ENCODE results near the gene AIF1L. TPM values are rescaled to one million over a fixed set of nuclear protein-coding genes. Genes with fewer than 3 reads are reported as not detected.

The AIF1L gene
- total RNA-seq, 1 donor from 2014 or later, result 122 TPM

DNA sequence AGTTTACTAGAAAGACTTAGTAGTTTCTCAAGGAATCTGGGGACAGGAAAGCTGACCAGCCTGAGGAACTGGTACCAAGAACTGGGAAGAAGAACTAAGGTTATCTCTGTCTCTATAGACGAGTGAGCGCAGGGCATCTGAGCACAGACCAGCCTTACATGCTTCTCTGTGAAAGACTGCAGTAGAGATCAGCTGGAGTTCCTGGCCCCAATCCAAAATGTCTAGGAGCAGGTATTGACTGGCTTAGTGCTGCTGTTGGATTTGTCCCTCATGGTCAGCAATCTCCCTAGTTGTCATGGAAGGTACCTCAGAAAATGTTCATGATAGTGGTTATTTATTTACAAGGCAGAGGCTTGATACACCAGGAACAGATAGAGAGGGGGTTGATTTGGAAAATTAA is 42.3 kb downstream of the AIF1L start:
- Mint-ChIP-seq H3K9me3 (no peaks in the 10 kb centered on the region), H3K4me3 (no peak overlapping the region), H3K27me3 (ENCODE audit: low read depth) (no peaks in the 10 kb centered on the region), H3K4me1 (no peaks in the 10 kb centered on the region), H3K36me3 (ENCODE audit: low read depth) (peaks cover 3% of the 10 kb centered on the region), H3K27ac (ENCODE audit: unreplicated experiment) (no peak overlapping the region)
- DNase-seq (ENCODE audit: low read depth, low spot score), result no peak
- TF ChIP-seq CTCF (conservative IDR thresholded peaks at IDR 0.05), result no peak

DNA sequence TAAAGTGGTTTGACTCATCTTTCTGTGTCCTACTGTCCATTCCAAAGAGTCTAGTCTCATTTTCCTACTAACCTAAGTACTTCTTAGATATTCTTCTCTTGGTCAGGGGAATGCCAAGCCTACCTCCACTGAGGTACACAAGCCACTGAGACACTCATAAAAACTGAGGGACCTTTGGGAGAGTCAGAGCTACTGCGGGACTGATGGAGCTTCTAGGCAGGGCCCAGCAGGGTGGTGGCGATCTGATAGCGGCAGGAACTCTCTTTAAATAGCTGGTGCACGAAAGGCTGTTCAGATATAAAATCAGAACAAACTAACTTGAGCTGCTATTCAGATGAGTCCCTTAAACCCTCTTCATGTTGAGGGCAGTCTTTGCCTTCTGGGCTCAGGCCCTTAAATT is 43.8 kb downstream of the AIF1L start:
- no peaks in the 10 kb centered on the region for H3K4me1 Mint-ChIP-seq
- no peak overlapping the region for H3K27ac Mint-ChIP-seq (ENCODE audit: unreplicated experiment)
- TF ChIP-seq CTCF (conservative IDR thresholded peaks at IDR 0.05), result no peak
- peaks cover 6% of the 10 kb centered on the region for H3K36me3 Mint-ChIP-seq (ENCODE audit: low read depth)
- no peaks in the 10 kb centered on the region for H3K27me3 Mint-ChIP-seq (ENCODE audit: low read depth)
- no peak overlapping the region for H3K4me3 Mint-ChIP-seq
- H3K9me3 Mint-ChIP-seq, result no peaks in the 10 kb centered on the region
- no peak for DNase-seq (ENCODE audit: low read depth, low spot score)

DNA sequence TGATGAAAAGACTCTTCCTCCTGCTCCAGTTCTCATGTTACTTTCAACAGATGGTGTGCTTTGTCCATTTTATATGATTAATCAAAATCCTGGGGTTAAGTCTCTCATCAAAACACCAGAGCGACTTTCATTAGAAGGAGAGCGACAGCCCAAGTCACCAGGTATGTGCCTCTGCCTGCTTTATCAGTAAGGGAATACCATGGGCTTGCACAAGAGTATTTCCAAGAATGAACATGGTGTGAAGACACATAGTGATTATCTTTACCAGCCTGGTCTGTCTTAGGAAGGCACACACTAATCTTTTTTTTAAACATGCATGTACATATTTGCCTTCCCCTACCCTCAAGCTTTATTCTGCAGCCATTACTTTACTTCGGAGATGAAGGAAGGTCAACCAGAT is 44.2 kb downstream of the AIF1L start:
- Mint-ChIP-seq H3K4me3 (no peak overlapping the region), H3K9me3 (no peaks in the 10 kb centered on the region), H3K36me3 (ENCODE audit: low read depth) (peaks cover 6% of the 10 kb centered on the region), H3K27me3 (ENCODE audit: low read depth) (no peaks in the 10 kb centered on the region), H3K27ac (ENCODE audit: unreplicated experiment) (no peak overlapping the region), H3K4me1 (no peaks in the 10 kb centered on the region)
- no peak for TF ChIP-seq CTCF (conservative IDR thresholded peaks at IDR 0.05)
- DNase-seq (ENCODE audit: low read depth, low spot score), result no peak

- H3K36me3 Mint-ChIP-seq (ENCODE audit: low read depth), result peaks cover 6% of the 10 kb centered on the region
- H3K27me3 Mint-ChIP-seq (ENCODE audit: low read depth), result no peaks in the 10 kb centered on the region
- H3K27ac Mint-ChIP-seq (ENCODE audit: unreplicated experiment), result no peak overlapping the region
- no peak for DNase-seq (ENCODE audit: low read depth, low spot score)
- no peaks in the 10 kb centered on the region for H3K4me1 Mint-ChIP-seq
- H3K9me3 Mint-ChIP-seq, result no peaks in the 10 kb centered on the region
- TF ChIP-seq CTCF (conservative IDR thresholded peaks at IDR 0.05), result no peak
- no peak overlapping the region for H3K4me3 Mint-ChIP-seq
Measured at GRCh38 chr9:131142160-131142559, 45.8 kb downstream of the AIF1L start.

DNA sequence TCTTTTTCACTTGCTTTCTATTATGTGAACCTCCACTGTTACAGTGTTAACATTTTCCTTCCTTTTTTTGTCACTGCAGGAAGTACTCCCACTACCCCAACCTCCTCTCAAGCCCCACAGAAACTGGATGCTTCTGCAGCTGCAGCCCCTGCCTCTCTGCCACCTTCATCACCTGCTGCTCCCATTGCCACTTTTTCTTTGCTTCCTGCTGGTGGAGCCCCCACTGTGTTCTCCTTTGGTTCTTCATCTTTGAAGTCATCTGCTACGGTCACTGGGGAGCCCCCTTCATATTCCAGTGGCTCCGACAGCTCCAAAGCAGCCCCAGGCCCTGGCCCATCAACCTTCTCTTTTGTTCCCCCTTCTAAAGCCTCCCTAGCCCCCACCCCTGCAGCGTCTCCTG is 47.9 kb downstream of the AIF1L start:
- TF ChIP-seq CTCF (conservative IDR thresholded peaks at IDR 0.05), result no peak
- DNase-seq (ENCODE audit: low read depth, low spot score), result no peak

DNA sequence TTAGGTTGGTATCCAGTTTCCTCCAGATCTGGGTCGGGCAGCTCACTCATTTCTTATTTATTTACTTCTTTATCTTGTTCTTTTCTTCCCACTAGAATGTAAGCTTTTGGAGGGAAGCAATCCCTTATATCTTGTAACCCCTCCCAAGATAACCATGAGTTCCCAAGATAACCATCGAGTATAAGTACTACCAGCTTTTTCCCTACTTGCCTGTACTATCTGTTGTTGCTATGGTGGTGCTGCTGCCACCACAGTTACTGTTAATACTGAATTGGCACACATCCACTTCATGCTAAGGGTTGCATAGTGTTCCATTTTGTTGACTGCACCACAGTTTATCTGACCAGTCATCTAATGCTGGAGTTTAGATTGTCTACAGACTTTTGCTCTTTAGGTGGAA is 48.9 kb downstream of the AIF1L start:
- H3K36me3 Mint-ChIP-seq (ENCODE audit: low read depth), result peaks cover 8% of the 10 kb centered on the region
- no peak for TF ChIP-seq CTCF (conservative IDR thresholded peaks at IDR 0.05)
- H3K4me1 Mint-ChIP-seq, result no peaks in the 10 kb centered on the region
- no peak overlapping the region for H3K4me3 Mint-ChIP-seq
- H3K27ac Mint-ChIP-seq (ENCODE audit: unreplicated experiment), result no peak overlapping the region
- no peaks in the 10 kb centered on the region for H3K9me3 Mint-ChIP-seq
- H3K27me3 Mint-ChIP-seq (ENCODE audit: low read depth), result no peaks in the 10 kb centered on the region
- DNase-seq (ENCODE audit: low read depth, low spot score), result no peak

More for the DNA sequence above, 47.9 kb downstream of the AIF1L start:
- no peaks in the 10 kb centered on the region for H3K9me3 Mint-ChIP-seq
- H3K27ac Mint-ChIP-seq (ENCODE audit: unreplicated experiment), result no peak overlapping the region
- no peaks in the 10 kb centered on the region for H3K4me1 Mint-ChIP-seq
- peaks cover 4% of the 10 kb centered on the region for H3K36me3 Mint-ChIP-seq (ENCODE audit: low read depth)
- H3K4me3 Mint-ChIP-seq, result no peak overlapping the region
- no peaks in the 10 kb centered on the region for H3K27me3 Mint-ChIP-seq (ENCODE audit: low read depth)
